ENCODE measurements around the gene AP3S1.
A peak's percentile ranks its signal among the peaks of the same experiment; 100 is the strongest.

AP3S1 gene

DNA sequence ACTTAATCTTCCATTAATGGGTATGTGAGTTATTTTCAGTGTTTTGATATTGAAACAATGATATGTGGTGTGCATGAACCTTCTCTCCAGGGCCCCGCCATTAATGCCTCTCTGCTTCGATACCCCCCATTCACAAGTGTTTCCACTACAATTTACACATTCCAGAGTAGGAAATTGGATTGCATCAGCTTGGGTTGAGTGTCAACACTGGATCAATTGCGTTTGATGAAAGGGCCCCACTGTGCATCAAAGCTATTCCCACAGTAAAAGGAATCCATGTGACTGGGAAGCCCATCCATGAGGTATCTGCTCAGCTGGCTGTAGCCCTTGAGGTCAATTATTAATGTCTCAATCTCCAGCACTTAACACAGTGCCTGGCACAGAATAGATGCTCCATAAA, 102.8 kb downstream of the AP3S1 start:
- no peak for DNase-seq

DNA sequence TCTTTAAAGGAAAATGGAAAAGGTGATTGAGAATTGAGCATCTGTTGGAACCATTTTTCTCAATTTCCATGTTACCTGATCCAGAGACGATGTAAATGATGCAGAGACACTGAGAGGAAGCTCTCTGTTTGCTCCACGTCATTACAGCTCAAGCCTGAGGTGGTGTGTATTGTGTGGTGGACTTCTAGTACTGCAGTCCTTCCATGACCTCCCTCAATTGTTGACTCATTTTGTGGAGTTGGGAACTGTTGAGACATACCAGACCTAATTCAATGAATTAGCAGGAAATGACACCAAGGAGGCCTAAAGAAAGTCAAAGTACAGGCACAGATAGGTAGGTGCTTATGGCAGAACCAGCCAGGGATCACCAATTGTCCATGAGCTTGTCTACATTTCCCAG, 104.9 kb downstream of the AP3S1 start:
- no peak for DNase-seq

DNA sequence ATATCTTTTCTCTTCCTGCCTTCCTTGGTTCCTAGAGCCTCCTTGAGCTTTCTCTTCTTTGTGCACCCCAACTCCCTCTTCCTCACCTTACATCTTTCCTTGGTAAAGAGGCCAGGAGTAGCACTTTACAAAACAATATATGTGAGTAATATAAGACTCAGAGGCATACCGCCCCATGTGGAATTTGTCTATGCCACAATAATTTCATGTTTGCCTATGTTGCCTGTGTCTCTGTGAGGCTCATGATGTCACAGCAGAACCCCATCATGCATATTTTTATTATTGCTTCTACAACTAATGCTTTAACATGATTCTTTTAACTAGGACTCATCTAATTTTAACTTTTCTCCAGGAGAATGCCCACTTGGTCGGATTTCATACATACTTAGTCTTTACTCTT, 105.5 kb downstream of the AP3S1 start:
- DNase-seq = no peak

DNA sequence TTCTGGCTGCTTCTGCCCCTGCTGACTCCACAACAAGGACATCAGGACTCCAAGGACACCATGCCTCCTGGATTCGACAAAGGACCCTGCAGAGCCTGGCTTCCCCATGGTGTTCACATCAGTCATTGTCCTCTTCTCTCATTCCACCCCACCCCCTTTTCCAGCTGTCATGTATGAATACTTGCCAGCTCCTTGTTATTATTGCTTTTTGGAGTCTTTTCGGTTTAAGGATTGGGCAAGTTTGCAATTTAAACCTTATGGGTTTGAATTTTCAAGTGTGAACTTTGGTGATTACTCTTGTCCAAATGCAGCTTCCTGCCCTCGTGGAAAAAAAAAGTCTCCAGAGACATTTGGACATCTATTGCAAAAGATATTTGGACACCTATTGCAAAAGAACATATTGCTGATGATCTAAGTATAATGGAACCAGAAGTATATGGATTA, 106.4 kb downstream of the AP3S1 start:
- DNase-seq = no peak

DNA sequence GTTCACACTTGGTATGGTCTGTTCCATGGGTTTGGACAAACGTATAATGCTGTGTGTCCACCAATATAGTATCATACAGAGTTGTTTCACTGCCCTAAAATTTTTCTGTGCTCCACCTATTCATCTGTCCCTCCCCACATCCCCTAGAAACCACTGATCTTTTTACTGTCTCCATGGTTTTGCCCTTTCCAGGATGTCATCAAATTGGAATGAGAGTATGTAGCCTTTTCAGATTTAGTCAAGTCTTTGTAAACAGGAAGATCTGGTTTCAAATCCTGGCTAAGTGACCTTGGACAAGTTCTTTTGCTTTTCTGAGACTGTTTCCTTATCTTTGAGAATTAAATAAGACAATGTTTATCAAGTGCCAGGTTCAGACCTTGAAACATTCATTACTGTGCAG, 107.4 kb downstream of the AP3S1 start:
- no peak for DNase-seq

DNA sequence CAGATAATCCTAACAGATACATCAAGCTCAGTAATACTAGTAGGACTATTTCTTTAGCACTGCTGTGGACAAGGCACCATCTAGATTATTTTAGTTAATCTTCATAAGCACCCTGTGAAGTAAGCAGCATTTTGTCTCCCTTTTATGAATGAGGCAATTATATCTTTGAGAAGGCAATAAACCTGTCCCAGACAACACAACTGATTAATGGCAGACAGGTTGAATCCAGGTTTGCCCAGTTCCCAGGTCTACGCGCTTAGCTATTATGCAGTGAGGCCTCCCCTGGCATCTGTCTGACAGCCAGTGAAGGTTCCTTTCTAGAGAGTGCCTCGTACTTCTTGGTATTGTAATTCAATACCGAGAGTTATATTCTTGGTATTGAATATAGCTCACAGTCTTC, 110.9 kb downstream of the AP3S1 start:
- no peak for DNase-seq

DNA sequence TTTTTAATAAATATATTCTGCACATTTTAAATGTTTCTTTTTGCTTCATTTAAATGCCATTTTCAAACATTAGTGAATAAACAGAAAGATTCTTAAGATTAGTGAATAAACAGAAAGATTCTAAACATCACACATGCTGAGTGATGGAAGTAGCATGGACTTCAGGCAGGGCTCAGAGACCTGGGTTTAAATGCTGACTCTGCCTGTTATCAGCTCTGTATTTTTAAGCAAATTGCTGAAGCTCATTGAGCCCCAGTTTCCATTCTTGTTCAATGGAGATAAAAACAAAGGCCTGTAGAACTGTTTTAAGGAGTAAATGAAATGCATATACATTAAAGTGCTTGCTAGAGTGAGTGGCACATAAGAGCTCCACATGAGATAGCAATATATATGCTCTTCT, 112.4 kb downstream of the AP3S1 start:
- DNase-seq = no peak

DNA sequence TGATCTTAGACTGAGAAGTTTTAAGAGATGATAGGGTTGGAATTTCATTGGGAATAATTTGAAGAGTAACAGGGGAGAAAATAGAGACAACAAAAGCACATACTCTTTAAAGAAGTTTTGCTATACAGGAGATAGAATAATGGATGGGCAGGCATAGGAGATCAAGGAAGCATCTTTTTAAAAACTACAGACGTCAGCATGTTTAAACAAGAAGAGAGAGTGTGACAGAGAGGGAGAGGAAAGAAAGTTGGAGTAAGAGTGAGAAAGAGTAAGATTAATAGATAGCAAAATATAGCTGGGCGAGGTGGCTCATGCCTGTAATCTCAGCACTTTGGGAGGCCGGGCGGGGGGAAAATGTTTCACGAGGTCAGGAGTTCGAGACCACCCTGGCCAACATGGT, 115.2 kb downstream of the AP3S1 start:
- DNase-seq = no peak

DNA sequence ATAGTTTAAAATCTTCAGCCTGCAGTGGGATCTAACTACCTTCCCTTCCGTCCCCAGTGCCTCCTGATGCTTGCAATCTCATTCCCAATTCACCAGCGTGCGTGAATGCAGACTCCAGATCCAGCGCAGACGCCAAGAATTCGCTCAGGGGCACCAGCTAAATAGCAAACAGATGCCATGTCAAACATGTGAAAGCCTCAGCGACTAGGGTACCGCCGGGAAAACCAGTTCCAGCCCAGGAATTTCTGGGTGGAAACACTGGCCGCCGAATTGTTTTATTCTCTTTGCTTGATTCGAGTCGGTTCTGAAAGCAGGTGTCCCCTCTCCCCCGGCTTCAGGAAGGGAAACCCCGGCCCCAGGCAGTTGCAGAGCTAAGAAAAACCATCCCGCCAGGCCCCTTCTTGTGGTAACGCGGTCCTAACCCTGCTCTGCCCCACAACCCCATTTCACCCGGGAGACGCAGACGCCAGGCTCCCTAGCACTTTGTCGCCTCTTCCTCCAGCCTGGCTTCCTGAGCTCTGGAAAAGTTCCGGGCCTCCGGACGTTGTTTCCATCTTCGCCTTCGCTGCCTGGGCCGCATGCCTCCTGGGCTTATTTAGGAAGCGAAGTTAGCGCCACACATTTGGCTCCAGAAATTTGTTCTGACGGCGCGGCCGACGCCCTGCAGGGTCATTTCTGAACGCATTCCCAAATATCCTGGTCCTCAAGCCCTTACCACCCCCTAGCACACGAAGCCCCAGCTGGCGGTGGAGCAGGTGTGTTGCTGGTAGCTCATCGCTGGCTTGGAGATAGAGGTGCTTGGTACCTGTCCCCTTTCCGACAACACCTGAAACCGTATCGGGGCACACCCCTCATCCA, 119.9 kb downstream of the AP3S1 start:
- peak; percentile 29 for DNase-seq

DNA sequence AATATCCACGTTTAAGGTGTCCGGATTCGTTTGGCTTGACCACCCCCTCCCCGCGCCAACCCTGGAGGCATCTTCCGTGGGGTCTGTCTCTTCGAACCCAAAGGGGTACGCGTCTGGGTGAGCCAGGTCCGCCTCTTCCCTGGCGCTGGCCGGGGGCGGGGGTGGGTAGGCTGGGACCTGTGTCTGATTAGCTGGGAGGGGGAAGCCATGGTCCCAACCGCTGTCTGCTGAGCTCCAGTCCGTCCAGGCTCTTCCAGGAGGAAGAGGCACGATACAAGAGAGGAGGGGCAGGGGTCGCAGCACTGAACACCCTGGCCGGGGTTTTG, 120.5 kb downstream of the AP3S1 start, which contains the start of gene LVRN:
Gene LVRN (plus strand): TSS at position 237 of the 326 bp plus-strand sequence. CDS start 143 bp downstream, outside the sequence.
- no peak for DNase-seq

DNA sequence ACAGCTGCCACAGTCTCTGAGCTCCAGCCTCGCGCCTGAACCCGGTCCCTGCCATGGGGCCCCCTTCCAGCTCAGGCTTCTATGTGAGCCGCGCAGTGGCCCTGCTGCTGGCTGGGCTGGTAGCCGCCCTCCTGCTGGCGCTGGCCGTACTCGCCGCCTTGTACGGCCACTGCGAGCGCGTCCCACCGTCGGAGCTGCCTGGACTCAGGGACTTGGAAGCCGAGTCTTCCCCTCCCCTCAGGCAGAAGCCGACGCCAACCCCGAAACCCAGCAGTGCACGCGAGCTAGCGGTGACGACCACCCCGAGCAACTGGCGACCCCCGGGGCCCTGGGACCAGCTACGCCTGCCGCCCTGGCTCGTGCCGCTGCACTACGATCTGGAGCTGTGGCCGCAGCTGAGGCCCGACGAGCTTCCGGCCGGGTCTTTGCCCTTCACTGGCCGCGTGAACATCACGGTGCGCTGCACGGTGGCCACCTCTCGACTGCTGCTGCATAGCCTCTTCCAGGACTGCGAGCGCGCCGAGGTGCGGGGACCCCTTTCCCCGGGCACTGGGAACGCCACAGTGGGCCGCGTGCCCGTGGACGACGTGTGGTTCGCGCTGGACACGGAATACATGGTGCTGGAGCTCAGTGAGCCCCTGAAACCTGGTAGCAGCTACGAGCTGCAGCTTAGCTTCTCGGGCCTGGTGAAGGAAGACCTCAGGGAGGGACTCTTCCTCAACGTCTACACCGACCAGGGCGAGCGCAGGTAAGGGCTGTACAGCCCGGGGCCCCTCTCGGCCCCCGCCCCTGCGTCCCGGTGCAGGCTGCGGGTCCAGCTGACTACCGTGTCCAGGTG, 121.0 kb downstream of the AP3S1 start:
- peak; percentile 19 for DNase-seq

DNA sequence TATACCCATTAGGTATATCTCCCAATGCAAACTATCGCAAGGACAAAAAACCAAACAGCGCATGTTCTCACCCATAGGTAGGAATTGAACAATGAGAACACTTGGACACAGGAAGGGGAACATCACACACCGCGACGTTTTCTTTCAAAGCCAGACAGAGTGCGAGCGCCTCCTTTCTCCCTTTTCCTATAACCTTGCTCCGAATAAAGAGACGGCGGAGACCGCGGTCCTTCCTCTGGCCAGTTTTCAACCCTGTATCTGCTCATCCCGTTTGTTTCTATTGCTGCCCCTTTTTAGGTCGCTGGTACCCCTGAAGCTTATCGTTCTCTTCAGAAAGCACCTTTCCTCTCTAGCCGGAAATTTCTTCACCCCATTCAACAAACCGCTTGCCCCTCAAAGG, 121.8 kb downstream of the AP3S1 start:
- DNase-seq = peak; percentile 20
